ENCODE results near the gene CLCN1.

The CLCN1 gene

DNA sequence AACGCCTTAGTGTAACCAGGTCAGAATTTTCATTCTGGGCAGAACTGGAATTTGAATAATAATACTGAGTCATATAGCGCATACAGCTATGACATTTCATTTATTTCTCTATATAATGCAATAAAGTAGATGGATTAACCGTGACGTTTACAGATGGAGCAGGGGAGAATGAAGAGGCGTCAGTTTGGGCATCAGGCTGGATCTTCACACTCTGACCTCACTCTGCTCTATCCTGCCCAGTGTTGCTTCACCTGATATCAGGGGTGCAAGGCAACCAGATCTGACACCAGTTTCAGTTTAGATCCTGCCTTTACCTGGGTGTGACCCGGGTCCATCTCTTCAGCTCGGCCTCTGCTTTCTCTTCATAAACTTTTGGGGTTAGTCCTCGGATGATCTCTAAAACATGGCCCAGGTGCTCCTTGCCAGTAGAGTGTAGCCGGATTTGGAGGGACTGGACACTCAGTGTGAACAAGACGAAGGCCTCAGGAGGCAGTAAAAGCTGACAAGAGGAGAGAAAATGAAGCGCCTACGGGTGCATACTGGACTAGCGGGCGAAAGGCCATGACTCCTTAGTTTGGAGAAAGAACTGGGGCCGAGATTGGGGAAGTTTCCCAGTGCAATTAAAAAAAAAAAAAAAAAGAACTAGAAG is 63.8 kb downstream of the CLCN1 start:
- H3K4me3 ChIP-seq (ENCODE audit: low read depth, low read length): peak overlapping the region; percentile 86
- no peak for TF ChIP-seq CTCF (IDR thresholded peaks at IDR 0.05; ENCODE audit: control insufficient read depth, extremely low read depth, insufficient read depth)
- no peak for DNase-seq (ENCODE audit: low read depth)

DNA sequence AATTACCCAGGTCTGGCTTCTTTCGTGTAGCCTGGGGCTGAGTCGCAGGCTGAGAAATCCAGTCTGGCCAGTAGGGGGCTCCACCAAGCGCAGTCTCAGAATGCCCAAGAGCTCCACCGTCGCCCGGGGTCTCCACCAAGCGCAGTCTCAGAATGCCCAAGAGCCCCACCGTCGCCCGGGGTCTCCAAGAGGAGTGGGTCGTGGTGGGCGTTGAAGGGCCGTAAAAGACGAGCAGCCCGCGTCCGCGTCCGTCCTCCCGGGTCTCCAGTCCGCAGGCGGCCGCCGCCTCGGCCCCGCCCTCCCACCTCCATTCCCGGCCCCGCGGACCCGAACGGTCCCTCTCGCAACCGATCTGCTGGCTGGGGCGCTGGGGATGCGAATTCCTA is 64.3 kb downstream of the CLCN1 start:
- TF ChIP-seq CTCF (IDR thresholded peaks at IDR 0.05; ENCODE audit: control insufficient read depth, extremely low read depth, insufficient read depth): peak; percentile 70
- peak; percentile 51 for DNase-seq (ENCODE audit: low read depth)
- peak overlapping the region; percentile 86 for H3K4me3 ChIP-seq (ENCODE audit: low read depth, low read length)

DNA sequence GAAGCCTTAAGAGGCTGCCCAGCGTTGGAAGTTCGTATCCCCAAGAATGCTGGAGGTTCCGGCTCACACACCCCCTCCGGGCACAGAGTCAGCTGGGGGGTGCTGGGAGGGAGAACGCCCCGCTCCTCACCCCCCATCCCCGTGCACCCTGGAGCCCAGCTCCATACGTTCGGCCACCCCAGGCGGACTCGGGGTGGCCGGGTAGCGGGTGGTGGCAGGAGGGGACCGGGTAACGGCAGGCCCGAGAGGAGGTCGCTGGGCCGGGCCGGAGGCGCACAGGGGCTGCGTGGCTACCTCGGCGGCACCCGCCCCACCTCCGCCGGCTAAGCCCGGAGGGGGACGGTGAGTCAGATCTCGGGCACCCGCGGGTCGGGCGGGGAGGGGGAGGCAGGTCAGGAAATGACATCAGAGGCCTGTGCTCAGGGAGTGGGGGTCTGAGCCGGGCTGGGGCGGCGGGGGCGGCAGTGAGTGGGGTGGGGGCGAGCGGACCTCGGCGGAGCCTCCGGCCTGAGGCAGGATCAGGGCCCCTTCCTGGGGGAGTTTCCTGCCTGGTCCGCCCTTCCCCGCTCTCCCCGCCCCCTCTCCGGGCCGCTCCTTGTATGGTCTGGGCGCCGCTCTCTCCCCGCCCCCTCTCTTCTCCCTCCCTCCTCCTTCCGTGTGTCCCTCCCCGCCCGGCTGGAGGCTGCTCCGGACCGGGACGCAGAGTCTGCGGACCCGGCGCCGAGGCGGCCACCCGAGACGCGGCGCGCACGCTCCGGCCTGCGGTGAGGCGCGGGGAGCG is 64.9 kb downstream of the CLCN1 start, which contains the start of gene ZYX:
Gene ZYX (plus strand): TSS at position 700 of the 781 bp plus-strand sequence. CDS start 227 bp downstream, outside the sequence.
- H3K4me3 ChIP-seq (ENCODE audit: low read depth, low read length): peak within 1 kb of the TSS; percentile 86
- peak; percentile 72 for DNase-seq (ENCODE audit: low read depth)
- TF ChIP-seq CTCF (IDR thresholded peaks at IDR 0.05; ENCODE audit: control insufficient read depth, extremely low read depth, insufficient read depth): no peak

DNA sequence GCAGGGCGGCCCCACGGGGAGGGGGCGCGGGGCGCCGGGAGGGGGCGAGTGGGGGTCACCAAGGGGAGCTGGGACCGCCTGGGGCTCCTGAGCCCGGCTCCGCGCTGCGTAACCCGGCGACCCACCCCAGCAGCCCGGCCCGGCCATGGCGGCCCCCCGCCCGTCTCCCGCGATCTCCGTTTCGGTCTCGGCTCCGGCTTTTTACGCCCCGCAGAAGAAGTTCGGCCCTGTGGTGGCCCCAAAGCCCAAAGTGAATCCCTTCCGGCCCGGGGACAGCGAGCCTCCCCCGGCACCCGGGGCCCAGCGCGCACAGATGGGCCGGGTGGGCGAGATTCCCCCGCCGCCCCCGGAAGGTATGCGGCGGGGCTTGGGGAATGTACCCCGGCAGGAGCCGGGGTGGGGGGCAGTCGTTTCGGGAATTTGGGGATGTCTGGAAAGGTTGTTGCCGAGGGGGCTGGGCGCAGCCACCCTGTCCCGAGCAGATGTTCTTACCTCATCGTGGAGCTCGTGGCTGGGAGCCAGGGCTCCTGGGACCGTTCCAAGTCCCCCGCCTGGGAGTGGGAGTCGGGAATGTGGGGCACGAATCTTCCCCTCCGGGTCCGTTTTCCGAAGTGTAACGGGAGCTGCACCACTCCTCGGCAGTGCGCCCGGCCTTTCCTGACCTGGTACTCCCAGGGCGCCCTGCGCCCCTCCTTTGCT is 65.7 kb downstream of the CLCN1 start:
- TF ChIP-seq CTCF (IDR thresholded peaks at IDR 0.05; ENCODE audit: control insufficient read depth, extremely low read depth, insufficient read depth): no peak
- H3K4me3 ChIP-seq (ENCODE audit: low read depth, low read length): peak overlapping the region; percentile 86
- no peak for DNase-seq (ENCODE audit: low read depth)

- DNase-seq (ENCODE audit: low read depth): no peak
- TF ChIP-seq CTCF (IDR thresholded peaks at IDR 0.05; ENCODE audit: control insufficient read depth, extremely low read depth, insufficient read depth): no peak
- H3K4me3 ChIP-seq (ENCODE audit: low read depth, low read length): peak overlapping the region; percentile 86
Observed at GRCh38 chr7:143382126-143382790, 66.3 kb downstream of the CLCN1 start.

DNA sequence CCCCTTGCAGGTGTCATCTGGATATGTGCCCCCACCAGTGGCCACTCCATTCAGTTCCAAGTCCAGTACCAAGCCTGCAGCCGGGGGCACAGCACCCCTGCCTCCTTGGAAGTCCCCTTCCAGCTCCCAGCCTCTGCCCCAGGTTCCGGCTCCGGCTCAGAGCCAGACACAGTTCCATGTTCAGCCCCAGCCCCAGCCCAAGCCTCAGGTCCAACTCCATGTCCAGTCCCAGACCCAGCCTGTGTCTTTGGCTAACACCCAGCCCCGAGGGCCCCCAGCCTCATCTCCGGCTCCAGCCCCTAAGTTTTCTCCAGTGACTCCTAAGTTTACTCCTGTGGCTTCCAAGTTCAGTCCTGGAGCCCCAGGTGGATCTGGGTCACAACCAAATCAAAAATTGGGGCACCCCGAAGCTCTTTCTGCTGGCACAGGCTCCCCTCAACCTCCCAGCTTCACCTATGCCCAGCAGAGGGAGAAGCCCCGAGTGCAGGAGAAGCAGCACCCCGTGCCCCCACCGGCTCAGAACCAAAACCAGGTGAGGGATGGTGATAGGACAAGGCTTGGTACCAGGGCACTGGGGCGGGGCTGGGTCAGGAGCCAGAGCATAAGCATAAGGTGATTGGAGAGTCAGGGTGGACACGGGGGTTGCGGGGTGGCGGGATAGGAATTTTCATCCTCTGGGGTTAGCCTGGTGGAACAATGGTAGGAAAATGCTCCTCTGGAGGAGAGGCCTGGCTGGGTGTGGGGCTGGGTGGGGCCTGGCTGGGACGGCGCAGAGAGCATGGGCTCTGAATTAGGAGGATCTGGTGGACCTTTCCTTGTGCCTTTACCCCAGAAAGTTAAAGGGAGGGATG is 67.1 kb downstream of the CLCN1 start:
- no peak for TF ChIP-seq CTCF (IDR thresholded peaks at IDR 0.05; ENCODE audit: control insufficient read depth, extremely low read depth, insufficient read depth)
- no peak for DNase-seq (ENCODE audit: low read depth)
- no peak overlapping the region for H3K4me3 ChIP-seq (ENCODE audit: low read depth, low read length)

All from LNCaP clone FGC (cell line).